ENCODE results near the gene KCNJ1. TPM values are rescaled to one million over a fixed set of nuclear protein-coding genes. Genes with fewer than 3 reads are reported as not detected.
A peak's percentile ranks its signal among the peaks of the same experiment; 100 is the strongest.

Gene KCNJ1
- total and polyA plus RNA-seq, 5 donors from 2014 or later, result 0.39 TPM; not detected in 4

DNA sequence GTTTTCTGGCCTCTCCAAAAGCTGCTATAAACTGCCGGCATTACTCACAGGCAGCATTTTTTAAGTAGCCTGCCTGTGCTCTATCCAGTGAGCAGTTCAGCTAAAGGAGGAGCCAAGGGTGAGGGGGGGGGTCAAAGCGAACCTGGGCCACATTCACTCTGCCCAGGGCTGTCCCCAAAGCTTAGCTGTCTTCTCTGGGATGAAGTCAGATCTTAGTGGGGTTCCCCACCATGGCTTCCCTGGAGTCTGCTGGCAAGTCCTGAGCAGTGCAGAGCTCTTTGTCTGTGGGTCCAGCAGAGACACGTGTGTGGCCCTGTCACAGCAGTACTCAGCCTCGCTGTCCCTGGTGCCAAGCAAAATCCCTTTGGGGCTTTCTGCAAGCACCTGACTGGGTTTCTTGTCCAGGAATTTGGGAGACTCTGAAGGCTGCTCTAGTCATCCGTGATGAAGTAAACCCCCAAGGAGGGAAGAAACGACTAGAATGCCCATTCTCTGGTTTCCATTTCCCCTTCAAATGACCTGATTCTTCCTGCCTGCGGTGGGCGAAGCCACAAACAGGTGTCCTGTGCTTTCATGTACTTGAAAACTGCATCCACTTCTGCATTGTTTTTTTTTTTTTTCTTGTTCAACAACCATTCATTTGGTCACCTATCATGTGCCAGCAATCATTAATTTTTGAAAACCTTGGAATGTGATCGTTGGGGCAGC is 26.6 kb upstream of the KCNJ1 start:
- Mint-ChIP-seq H3K9me3 (peaks cover 0 to 2% (median 0%) of the 10 kb centered on the region in 7 donors), H3K27ac (no peak overlapping the region)

GRCh38 chr11:128892866-128893565 is 25.9 kb upstream of the KCNJ1 start:
- H3K27ac ChIP-seq (ENCODE audit: insufficient read depth, low read length, poor library complexity, severe bottlenecking), result no peak overlapping the region
- H3K36me3 ChIP-seq (ENCODE audit: control insufficient read depth, insufficient read depth, low read length), result no peaks in the 10 kb centered on the region
- peaks cover 20% of the 10 kb centered on the region for H3K27me3 ChIP-seq (ENCODE audit: control insufficient read depth, insufficient read depth, low read length)
- peaks cover 0 to 10% (median 4%) of the 10 kb centered on the region in 4 donors for H3K4me1 Mint-ChIP-seq
- H3K9me3 Mint-ChIP-seq, result peaks cover 0 to 2% (median 0%) of the 10 kb centered on the region in 7 donors
- H3K4me3 ChIP-seq (ENCODE audit: low read depth, low read length), result no peak overlapping the region
- H3K27me3 Mint-ChIP-seq, result peaks cover 70% of the 10 kb centered on the region
- peaks cover 9% of the 10 kb centered on the region for H3K4me1 ChIP-seq (ENCODE audit: control insufficient read depth, insufficient read depth, low read length, poor library complexity, severe bottlenecking)
- no peak for ATAC-seq (ENCODE audit: low read depth in 2 of 2)
- peaks cover 4% of the 10 kb centered on the region for H3K36me3 Mint-ChIP-seq
- H3K4me3 Mint-ChIP-seq, result no peak overlapping the region
- no peaks in the 10 kb centered on the region for H3K9me3 ChIP-seq (ENCODE audit: control insufficient read depth in 2 of 2, low read length in 2 of 2)
- no peak for DNase-seq
- H3K27ac Mint-ChIP-seq, result no peak overlapping the region

More for the DNA sequence above, 26.6 kb upstream of the KCNJ1 start:
- DNase-seq (no peak), ATAC-seq (ENCODE audit: low read depth in 2 of 2) (no peak)
- Mint-ChIP-seq H3K36me3 (no peaks in the 10 kb centered on the region), H3K4me3 (no peak overlapping the region), H3K4me1 (peaks cover 0 to 10% (median 4%) of the 10 kb centered on the region in 4 donors), H3K27me3 (peaks cover 64% of the 10 kb centered on the region)
- peaks cover 19% of the 10 kb centered on the region for H3K27me3 ChIP-seq (ENCODE audit: control insufficient read depth, insufficient read depth, low read length)
- no peaks in the 10 kb centered on the region for H3K36me3 ChIP-seq (ENCODE audit: control insufficient read depth, insufficient read depth, low read length)
- no peak overlapping the region for H3K4me3 ChIP-seq (ENCODE audit: low read depth, low read length)
- H3K9me3 ChIP-seq (ENCODE audit: control insufficient read depth in 2 of 2, low read length in 2 of 2), result no peaks in the 10 kb centered on the region
- H3K4me1 ChIP-seq (ENCODE audit: control insufficient read depth, insufficient read depth, low read length, poor library complexity, severe bottlenecking), result peaks cover 9% of the 10 kb centered on the region
- no peak overlapping the region for H3K27ac ChIP-seq (ENCODE audit: insufficient read depth, low read length, poor library complexity, severe bottlenecking)

- Mint-ChIP-seq H3K27ac (peak overlapping the region in 1 of 3 donors; percentile 20), H3K9me3 (peaks cover 0 to 2% (median 0%) of the 10 kb centered on the region in 7 donors), H3K27me3 (peaks cover 74% of the 10 kb centered on the region), H3K4me3 (peak overlapping the region in 1 of 4 donors; percentile 17), H3K4me1 (peaks cover 0 to 10% (median 4%) of the 10 kb centered on the region in 4 donors), H3K36me3 (peaks cover 5% of the 10 kb centered on the region)
- H3K4me1 ChIP-seq (ENCODE audit: control insufficient read depth, insufficient read depth, low read length, poor library complexity, severe bottlenecking), result peaks cover 9% of the 10 kb centered on the region
- H3K27me3 ChIP-seq (ENCODE audit: control insufficient read depth, insufficient read depth, low read length), result peaks cover 20% of the 10 kb centered on the region
- DNase-seq (no peak), ATAC-seq (ENCODE audit: low read depth in 2 of 2) (no peak)
- H3K9me3 ChIP-seq (ENCODE audit: control insufficient read depth in 2 of 2, low read length in 2 of 2), result no peaks in the 10 kb centered on the region
- no peaks in the 10 kb centered on the region for H3K36me3 ChIP-seq (ENCODE audit: control insufficient read depth, insufficient read depth, low read length)
- H3K4me3 ChIP-seq (ENCODE audit: low read depth, low read length), result no peak overlapping the region
- no peak overlapping the region for H3K27ac ChIP-seq (ENCODE audit: insufficient read depth, low read length, poor library complexity, severe bottlenecking)
Observed at GRCh38 chr11:128891913-128892398, 24.9 kb upstream of the KCNJ1 start.

DNA sequence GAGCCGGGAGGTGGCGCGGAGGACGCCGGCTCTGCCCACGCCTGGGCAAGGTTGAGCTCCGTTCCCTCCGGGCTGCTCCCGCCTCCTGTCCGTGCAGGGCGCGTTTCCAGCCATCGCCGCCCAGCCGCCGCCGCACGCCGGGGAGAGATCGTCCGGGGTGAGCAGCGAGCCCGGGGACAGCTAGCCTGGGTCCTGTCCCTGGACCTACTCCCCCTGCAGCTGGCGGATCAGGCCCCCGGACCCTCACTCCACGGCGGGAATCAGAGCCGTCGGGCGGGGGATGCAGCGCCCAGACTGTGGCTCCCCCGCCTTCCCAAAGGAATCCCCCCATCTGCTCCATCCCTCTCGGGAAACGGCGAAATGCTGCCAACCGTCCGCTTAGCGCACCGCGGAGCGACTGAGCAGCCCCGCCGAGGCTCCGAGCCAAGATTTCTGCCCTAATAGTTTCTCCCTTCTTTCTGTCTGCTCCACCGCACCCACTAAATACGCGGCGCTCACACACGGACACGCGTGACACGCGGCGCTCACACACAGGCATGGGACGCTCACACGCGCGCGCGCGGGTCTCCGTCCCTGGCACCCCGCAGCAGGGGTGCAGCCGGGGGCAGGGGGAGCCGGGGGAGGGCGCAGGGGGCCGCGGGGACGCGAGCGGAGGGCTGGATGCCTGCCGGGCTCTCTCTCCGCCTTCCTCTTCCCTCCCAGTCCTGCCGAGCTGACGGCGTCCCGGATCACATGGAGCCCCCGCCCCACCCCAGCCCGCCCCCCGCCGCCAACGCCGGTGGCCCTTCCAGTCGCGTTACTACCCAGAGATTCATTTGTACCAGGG is 23.7 kb upstream of the KCNJ1 start, which contains the start of gene KCNJ5:
Gene KCNJ5 (plus strand): TSS at position 814 of the 826 bp plus-strand sequence. CDS start 19,918 bp downstream, outside the sequence.
- peak in 1 of 2 donors; percentile 40 for ATAC-seq (ENCODE audit: low read depth in 2 of 2)
- peaks cover 0 to 2% (median 0%) of the 10 kb centered on the region in 7 donors for H3K9me3 Mint-ChIP-seq
- Histone ChIP-seq H3K27me3 (ENCODE audit: control insufficient read depth, insufficient read depth, low read length) (peaks cover 24% of the 10 kb centered on the region), H3K27ac (ENCODE audit: insufficient read depth, low read length, poor library complexity, severe bottlenecking) (no peak within 1 kb of the TSS), H3K4me1 (ENCODE audit: control insufficient read depth, insufficient read depth, low read length, poor library complexity, severe bottlenecking) (peaks cover 9% of the 10 kb centered on the region), H3K9me3 (ENCODE audit: control insufficient read depth in 2 of 2, low read length in 2 of 2) (no peaks in the 10 kb centered on the region), H3K4me3 (ENCODE audit: low read depth, low read length) (no peak within 1 kb of the TSS), H3K36me3 (ENCODE audit: control insufficient read depth, insufficient read depth, low read length) (no peaks in the 10 kb centered on the region)
- peak within 1 kb of the TSS in 1 of 3 donors; percentile 20 for H3K27ac Mint-ChIP-seq
- DNase-seq, result peak in 1 of 3 donors; percentile 9
- H3K27me3 Mint-ChIP-seq, result peaks cover 76% of the 10 kb centered on the region
- H3K4me3 Mint-ChIP-seq, result peak within 1 kb of the TSS in 3 of 4 donors; percentile 15 to 77 (median 70)
- peaks cover 5% of the 10 kb centered on the region for H3K36me3 Mint-ChIP-seq
- peaks cover 0 to 12% (median 6%) of the 10 kb centered on the region in 4 donors for H3K4me1 Mint-ChIP-seq

DNA sequence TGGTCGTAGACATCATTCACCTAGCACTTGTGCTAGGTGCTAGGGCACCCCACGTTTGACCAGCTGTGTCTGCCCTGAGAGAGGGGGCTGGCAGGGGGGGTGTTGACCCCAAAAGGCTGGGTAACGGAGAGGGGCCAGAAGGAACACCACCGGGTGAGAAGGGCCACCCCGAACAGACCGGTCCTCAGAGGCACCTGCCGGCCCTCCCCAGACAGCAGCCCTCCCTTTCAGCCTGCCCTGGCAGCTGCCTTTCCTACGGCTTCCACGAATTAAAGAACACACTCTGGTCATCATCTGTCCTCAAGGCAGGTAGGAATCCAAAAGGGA is 23.1 kb upstream of the KCNJ1 start:
- H3K9me3 Mint-ChIP-seq, result peaks cover 0 to 2% (median 0%) of the 10 kb centered on the region in 7 donors
- H3K36me3 Mint-ChIP-seq, result peaks cover 5% of the 10 kb centered on the region
- H3K27me3 Mint-ChIP-seq, result peaks cover 80% of the 10 kb centered on the region
- no peaks in the 10 kb centered on the region for H3K36me3 ChIP-seq (ENCODE audit: control insufficient read depth, insufficient read depth, low read length)
- H3K4me1 Mint-ChIP-seq, result peaks cover 0 to 12% (median 6%) of the 10 kb centered on the region in 4 donors
- peak overlapping the region in 1 of 4 donors; percentile 22 for H3K4me3 Mint-ChIP-seq
- H3K4me1 ChIP-seq (ENCODE audit: control insufficient read depth, insufficient read depth, low read length, poor library complexity, severe bottlenecking), result peaks cover 9% of the 10 kb centered on the region
- peaks cover 28% of the 10 kb centered on the region for H3K27me3 ChIP-seq (ENCODE audit: control insufficient read depth, insufficient read depth, low read length)
- no peak overlapping the region for H3K27ac Mint-ChIP-seq
- DNase-seq (no peak), ATAC-seq (ENCODE audit: low read depth in 2 of 2) (no peak)
- no peaks in the 10 kb centered on the region for H3K9me3 ChIP-seq (ENCODE audit: control insufficient read depth in 2 of 2, low read length in 2 of 2)
- no peak overlapping the region for H3K4me3 ChIP-seq (ENCODE audit: low read depth, low read length)
- no peak overlapping the region for H3K27ac ChIP-seq (ENCODE audit: insufficient read depth, low read length, poor library complexity, severe bottlenecking)

GRCh38 chr11:128889657-128890213 is 22.6 kb upstream of the KCNJ1 start:
- Mint-ChIP-seq H3K36me3 (peaks cover 5% of the 10 kb centered on the region), H3K27ac (no peak overlapping the region), H3K4me3 (peak overlapping the region in 3 of 4 donors; percentile 22 to 29 (median 29)), H3K27me3 (peaks cover 80% of the 10 kb centered on the region), H3K4me1 (peaks cover 0 to 12% (median 7%) of the 10 kb centered on the region in 4 donors), H3K9me3 (peaks cover 0 to 1% (median 0%) of the 10 kb centered on the region in 7 donors)
- H3K4me1 ChIP-seq (ENCODE audit: control insufficient read depth, insufficient read depth, low read length, poor library complexity, severe bottlenecking), result peaks cover 9% of the 10 kb centered on the region
- no peaks in the 10 kb centered on the region for H3K36me3 ChIP-seq (ENCODE audit: control insufficient read depth, insufficient read depth, low read length)
- DNase-seq (no peak), ATAC-seq (ENCODE audit: low read depth in 2 of 2) (no peak)
- H3K4me3 ChIP-seq (ENCODE audit: low read depth, low read length), result no peak overlapping the region
- peaks cover 30% of the 10 kb centered on the region for H3K27me3 ChIP-seq (ENCODE audit: control insufficient read depth, insufficient read depth, low read length)
- H3K27ac ChIP-seq (ENCODE audit: insufficient read depth, low read length, poor library complexity, severe bottlenecking), result no peak overlapping the region
- no peaks in the 10 kb centered on the region for H3K9me3 ChIP-seq (ENCODE audit: control insufficient read depth in 2 of 2, low read length in 2 of 2)
